ENCODE data around the gene ESRRA. TPM values are rescaled to one million over a fixed set of nuclear protein-coding genes. Genes with fewer than 3 reads are reported as not detected.

Gene ESRRA
- total and polyA plus RNA-seq, 10 of the 15 experiments (the other 5 are each of a cell fraction or from before 2014, with no cell fraction given), result 0.32 to 48.9 (median 12.6) TPM

DNA sequence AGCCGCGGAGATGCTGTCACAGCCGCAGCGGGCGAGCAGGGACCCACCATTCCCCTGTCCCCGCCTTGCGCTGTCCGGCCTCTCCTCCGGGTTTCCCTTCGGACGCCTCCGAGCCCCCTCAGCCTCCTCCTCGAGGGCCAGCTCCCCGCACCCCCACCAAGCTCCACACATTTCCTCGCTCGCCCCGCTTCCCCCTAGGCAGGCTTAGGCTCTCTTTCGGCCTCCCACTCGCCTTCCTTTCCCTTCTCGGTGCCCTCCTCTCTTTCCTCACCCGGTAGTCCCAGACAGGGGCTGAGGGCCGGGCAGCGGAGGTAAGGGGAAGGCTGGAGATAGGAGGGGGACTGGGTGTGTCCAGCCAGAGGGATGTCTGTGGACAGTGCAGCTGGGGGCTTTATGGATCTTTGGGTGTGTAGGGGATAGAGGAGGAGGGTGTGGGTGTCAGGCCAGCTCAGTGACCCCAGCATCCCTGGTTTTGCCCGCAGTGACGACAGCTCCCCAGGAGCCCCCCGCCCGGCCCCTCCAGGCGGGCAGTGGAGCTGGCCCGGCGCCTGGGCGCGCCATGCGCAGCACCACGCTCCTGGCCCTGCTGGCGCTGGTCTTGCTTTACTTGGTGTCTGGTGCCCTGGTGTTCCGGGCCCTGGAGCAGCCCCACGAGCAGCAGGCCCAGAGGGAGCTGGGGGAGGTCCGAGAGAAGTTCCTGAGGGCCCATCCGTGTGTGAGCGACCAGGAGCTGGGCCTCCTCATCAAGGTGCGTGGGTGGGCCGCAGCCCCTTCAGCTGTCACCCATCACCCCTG lies 12.7 kb upstream of the ESRRA start:
- DNase-seq (ENCODE audit: low read depth, low spot score) (no peak), ATAC-seq (no peak; the same call in 1 of the 3 replicates), FAIRE-seq (no peak)
- Histone ChIP-seq H3K4me1 (ENCODE audit: control insufficient read depth, insufficient read depth, low read length) (no peaks in the 10 kb centered on the region), H3K79me2 (ENCODE audit: control insufficient read depth, insufficient read depth, low read length) (no peaks in the 10 kb centered on the region), H3K4me2 (ENCODE audit: control insufficient read depth, insufficient read depth) (peak overlapping the region; percentile 42; the same call in 1 of the 2 replicates), H3K36me3 (ENCODE audit: control insufficient read depth in 2 of 2, insufficient read depth in 2 of 2, low read length in 1 of 2) (peaks cover 0 to 2% of the 10 kb centered on the region in 2 experiments; a peak in 2 of 4 replicates), H4K20me1 (ENCODE audit: control insufficient read depth, insufficient read depth) (no peaks in the 10 kb centered on the region; the same call in 1 of the 2 replicates), H3K9me3 (replicated peaks; ENCODE audit: control insufficient read depth, insufficient read depth, low read length) (no peaks in the 10 kb centered on the region), H3K9ac (ENCODE audit: control insufficient read depth, insufficient read depth, low read length) (no peak overlapping the region), H2AFZ (ENCODE audit: control insufficient read depth, low read depth, low read length) (no peak overlapping the region), H3K27ac (ENCODE audit: control insufficient read depth, insufficient read depth) (no peak overlapping the region), H3K4me3 (no peak overlapping the region), H3K27me3 (replicated peaks in 1 of 2; ENCODE audit: control insufficient read depth in 2 of 2, insufficient read depth in 2 of 2, low read length in 1 of 2) (peaks cover 9 to 16% of the 10 kb centered on the region in 2 experiments)
- SMC1A ChIA-PET (ENCODE audit: uncharacterized antibody, unreplicated experiment), result no interaction called here
- no peak for TF ChIP-seq SMARCA5 (IDR thresholded peaks at IDR 0.05)
- TF ChIP-seq, protein P1, sequence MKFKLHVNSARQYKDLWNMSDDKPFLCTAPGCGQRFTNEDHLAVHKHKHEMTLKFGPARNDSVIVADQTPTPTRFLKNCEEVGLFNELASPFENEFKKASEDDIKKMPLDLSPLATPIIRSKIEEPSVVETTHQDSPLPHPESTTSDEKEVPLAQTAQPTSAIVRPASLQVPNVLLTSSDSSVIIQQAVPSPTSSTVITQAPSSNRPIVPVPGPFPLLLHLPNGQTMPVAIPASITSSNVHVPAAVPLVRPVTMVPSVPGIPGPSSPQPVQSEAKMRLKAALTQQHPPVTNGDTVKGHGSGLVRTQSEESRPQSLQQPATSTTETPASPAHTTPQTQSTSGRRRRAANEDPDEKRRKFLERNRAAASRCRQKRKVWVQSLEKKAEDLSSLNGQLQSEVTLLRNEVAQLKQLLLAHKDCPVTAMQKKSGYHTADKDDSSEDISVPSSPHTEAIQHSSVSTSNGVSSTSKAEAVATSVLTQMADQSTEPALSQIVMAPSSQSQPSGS (IDR thresholded peaks at IDR 0.05; ENCODE audit: low read length), result no peak
- no peak for TF ChIP-seq PAX5 (IDR thresholded peaks at IDR 0.05; ENCODE audit: borderline replicate concordance, low read depth, low read length)
- no peak for TF ChIP-seq MEF2B (IDR thresholded peaks at IDR 0.05; ENCODE audit: partially characterized antibody, poor library complexity, severe bottlenecking)
- no peak for TF ChIP-seq ZBED1 (IDR thresholded peaks at IDR 0.05; ENCODE audit: borderline replicate concordance)
- TF ChIP-seq NFIC (IDR thresholded peaks at IDR 0.05; ENCODE audit: low read depth, low read length), result no peak
- no peak for TF ChIP-seq ESRRA (IDR thresholded peaks at IDR 0.05; ENCODE audit: low read length)
- TF ChIP-seq, protein P2, sequence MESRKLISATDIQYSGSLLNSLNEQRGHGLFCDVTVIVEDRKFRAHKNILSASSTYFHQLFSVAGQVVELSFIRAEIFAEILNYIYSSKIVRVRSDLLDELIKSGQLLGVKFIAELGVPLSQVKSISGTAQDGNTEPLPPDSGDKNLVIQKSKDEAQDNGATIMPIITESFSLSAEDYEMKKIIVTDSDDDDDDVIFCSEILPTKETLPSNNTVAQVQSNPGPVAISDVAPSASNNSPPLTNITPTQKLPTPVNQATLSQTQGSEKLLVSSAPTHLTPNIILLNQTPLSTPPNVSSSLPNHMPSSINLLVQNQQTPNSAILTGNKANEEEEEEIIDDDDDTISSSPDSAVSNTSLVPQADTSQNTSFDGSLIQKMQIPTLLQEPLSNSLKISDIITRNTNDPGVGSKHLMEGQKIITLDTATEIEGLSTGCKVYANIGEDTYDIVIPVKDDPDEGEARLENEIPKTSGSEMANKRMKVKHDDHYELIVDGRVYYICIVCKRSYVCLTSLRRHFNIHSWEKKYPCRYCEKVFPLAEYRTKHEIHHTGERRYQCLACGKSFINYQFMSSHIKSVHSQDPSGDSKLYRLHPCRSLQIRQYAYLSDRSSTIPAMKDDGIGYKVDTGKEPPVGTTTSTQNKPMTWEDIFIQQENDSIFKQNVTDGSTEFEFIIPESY (IDR thresholded peaks at IDR 0.05), result no peak
- CTCF ChIA-PET, result interaction anchor here (0.8 to 1.9 kb wide), 2 partner anchors 9 to 12 kb away, joined by 3 to 10 read pairs; no protein-coding TSS in a partner anchor
- intact Hi-C loops (cut with micrococcal nuclease; ENCODE audit: unreplicated experiment) (no loop called here), in situ Hi-C loops (cut with MboI) (no loop called here)
- POLR2A ChIA-PET, result interaction anchor here (0.9 kb wide), 1 partner anchor 8 kb away, joined by 3 read pairs; the partner anchor contains the start of gene BAD
- BruUV-seq (replicated peaks), result no TSS peak
- 30% methylated on average over 37 of the region's 42 CpGs for WGBS (ENCODE audit: insufficient coverage, insufficient replicate concordance, low lambda C conversion rate, missing lambda C conversion rate)
- RAD21 ChIA-PET (ENCODE audit: unreplicated experiment), result no interaction called here
